Stimulated activated CD4-positive, alpha-beta T cell treated with anti-CD3 and anti-CD28 coated beads, Interleukin-1b, Interleukin-23, amount 100 ng/mL, for 24 hours (primary cell): ENCODE measurements around the gene DNAAF8.
"Not testable (repeated sequence)": the region's sequence is repeated elsewhere in the genome, so short reads cannot be mapped to it uniquely, and the experiment has no call there.

Source experiments
- DNase-seq, 4 experiments: peaks; one replicate each; pipeline ENCODE4 v3.0.0-alpha.2; 2020; ENCODE audit warnings: low read depth in 4 of 4, low spot score in 1 of 4

The DNAAF8 gene

GRCh38 chr16:4780235-4780634 is 45.9 kb downstream of the DNAAF8 start:
- no peak for DNase-seq

GRCh38 chr16:4783251-4783950 is 49.1 kb downstream of the DNAAF8 start:
- no peak for DNase-seq

GRCh38 chr16:4783951-4784336 is 49.6 kb downstream of the DNAAF8 start:
- no peak for DNase-seq

GRCh38 chr16:4784444-4784987 is 50.2 kb downstream of the DNAAF8 start:
- not testable (repeated sequence) for DNase-seq

- DNase-seq, result no peak
Measured at GRCh38 chr16:4785758-4786433, 51.6 kb downstream of the DNAAF8 start.

- DNase-seq, result no peak
Measured at GRCh38 chr16:4787068-4787467, 52.7 kb downstream of the DNAAF8 start.

GRCh38 chr16:4787627-4788482 is 53.5 kb downstream of the DNAAF8 start, which contains the start of gene SEPTIN12:
Gene SEPTIN12, minus strand, starts transcription at chr16:4788345. Its CDS starts 700 bp downstream, at chr16:4787645.
- DNase-seq, result no peak

GRCh38 chr16:4788489-4788889 is 54.2 kb downstream of the DNAAF8 start:
- no peak for DNase-seq

GRCh38 chr16:4788910-4789309 is 54.6 kb downstream of the DNAAF8 start:
- DNase-seq, result no peak

- DNase-seq, result no peak
Measured at GRCh38 chr16:4790261-4790660, 55.9 kb downstream of the DNAAF8 start.

GRCh38 chr16:4790871-4791270 is 56.5 kb downstream of the DNAAF8 start:
- DNase-seq, result no peak

- DNase-seq, result no peak
Measured at GRCh38 chr16:4792951-4793513, 58.7 kb downstream of the DNAAF8 start.

- no peak for DNase-seq
Measured at GRCh38 chr16:4795181-4795827, 61.0 kb downstream of the DNAAF8 start, which contains the start of gene SMIM22. Gene SMIM22, plus strand, starts transcription at chr16:4795369. Its CDS starts 366 bp downstream, at chr16:4795735.

- DNase-seq, result no peak
Measured at GRCh38 chr16:4795828-4796572, 61.7 kb downstream of the DNAAF8 start.

GRCh38 chr16:4796982-4797804 is 62.9 kb downstream of the DNAAF8 start:
- no peak for DNase-seq

- no peak for DNase-seq
Measured at GRCh38 chr16:4797805-4798252, 63.5 kb downstream of the DNAAF8 start.

- no peak for DNase-seq
Measured at GRCh38 chr16:4798456-4798855, 64.1 kb downstream of the DNAAF8 start.
